ENCODE results near the gene HSD3B7.

HSD3B7 gene

DNA sequence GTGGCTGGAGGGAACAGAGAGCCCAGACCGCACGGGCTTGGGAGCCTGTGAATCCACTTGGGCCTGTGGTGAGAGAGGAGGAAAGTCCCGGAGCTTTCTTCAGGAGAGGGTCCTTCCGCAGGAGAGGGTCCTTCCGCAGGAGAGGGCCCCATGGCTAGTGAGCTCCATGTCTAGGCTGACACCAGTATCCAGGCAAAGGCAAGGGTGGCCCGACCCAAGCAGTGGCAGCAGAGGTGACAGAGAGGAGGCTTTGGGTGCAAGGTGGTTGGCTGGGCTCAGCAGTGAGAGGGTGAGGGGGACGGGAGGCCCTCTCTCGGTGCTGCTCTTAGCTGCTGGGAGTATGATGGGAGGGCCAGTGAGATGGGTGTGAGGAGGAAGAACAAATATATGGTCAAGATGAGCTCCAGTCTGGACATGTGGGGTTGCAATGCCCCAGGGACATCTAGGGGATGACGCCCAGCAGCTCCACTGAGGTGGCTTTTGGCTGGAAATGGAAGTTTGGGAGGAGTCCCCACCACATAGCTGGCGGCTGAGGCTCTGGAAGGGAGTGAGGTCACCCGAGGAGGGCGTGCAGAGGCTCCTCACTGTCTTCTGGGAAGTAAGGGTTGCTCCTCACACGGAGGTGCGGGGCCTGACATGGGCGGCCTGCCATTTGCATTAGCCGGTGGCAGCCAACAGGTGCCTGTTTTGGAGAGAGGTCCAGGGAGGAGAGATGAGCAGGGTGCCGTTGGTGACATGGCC is 2.3 kb upstream of the HSD3B7 start:
- DNase-seq (ENCODE audit: low read depth in 2 of 2), result no peak

DNA sequence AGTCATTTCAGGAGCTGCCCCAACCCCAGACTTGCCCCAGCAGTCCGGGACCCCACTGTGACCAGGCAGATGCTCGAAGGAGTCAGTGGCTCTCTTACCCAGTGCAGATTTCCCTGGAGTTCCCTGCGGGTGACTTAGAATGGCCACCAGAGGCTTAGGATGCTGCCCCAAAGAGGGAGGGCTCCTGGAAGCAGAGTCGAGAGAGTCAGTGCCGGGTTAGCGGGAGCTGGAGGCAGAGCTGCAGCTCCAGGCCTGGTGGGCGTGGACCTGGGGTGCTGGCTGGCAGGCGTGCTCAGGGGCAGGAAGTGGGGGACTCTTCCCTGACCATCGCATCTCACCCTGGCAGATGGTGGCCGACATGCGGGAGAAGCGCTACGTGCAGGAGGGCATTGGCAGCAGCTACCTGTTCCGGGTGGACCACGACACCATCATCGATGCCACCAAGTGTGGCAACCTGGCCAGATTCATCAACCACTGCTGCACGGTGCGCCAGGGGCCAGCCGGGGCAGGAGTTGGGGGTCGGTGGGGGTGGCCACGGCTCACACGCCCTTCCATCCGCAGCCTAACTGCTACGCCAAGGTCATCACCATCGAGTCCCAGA is 1.6 kb upstream of the HSD3B7 start:
- no peak for DNase-seq (ENCODE audit: low read depth in 2 of 2)

DNA sequence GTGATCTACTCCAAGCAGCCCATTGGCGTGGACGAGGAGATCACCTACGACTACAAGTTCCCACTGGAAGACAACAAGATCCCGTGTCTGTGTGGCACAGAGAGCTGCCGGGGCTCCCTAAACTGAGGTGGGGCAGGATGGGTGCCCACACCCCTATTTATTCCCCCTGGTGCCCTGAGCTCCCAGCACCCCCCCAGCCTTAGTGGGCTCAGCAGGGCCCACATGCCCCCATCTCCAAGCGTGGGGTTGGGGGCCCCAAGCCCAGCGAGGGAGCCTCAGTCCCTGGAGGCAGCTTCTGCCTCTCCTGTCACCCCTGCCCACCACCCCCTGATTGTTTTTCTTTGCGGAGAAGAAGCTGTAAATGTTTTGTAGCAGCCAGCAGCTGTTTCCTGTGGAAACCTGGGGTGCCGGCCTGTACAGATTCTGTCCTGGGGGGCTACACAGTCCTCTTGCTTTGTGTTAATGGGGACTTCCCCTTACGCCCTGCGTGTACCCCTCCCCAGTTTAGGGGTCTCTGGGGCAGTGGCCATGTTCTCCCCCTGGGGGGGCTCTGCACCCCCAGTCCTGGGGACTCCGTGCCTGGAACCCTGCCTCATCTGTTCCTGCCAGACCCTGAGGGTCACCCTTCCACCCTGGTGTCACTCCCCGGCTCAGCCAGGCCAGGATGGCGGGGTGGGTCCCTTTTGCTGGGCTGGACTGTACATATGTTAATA is 953 bp upstream of the HSD3B7 start:
- DNase-seq (ENCODE audit: low read depth in 2 of 2), result no peak

DNA sequence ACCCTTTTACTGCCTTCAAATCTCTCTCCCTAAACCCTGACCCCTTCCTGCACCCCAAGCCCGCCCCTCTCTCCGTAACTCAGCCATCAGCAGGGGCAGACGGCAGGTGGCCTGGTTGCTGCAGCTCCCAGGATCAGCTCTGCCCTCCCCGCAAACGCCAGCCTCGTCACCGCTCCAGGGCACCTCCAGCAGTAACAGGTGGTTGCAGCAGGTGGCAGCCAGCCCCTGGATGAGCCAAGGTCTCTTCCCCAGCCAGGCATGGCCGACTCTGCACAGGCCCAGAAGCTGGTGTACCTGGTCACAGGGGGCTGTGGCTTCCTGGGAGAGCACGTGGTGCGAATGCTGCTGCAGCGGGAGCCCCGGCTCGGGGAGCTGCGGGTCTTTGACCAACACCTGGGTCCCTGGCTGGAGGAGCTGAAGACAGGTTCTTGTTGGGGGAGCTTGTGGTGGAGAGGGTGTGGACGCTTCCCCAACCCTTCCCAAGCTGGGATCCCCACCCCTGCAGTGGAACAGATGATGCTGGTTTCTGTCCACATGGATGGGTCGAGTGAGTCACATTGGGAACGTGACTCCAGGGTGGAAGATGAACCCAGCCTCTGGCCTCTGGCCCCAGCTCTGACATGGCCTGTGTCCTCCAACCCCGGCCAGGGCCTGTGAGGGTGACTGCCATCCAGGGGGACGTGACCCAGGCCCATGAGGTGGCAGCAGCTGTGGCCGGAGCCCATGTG is 558 bp downstream of the HSD3B7 start:
- DNase-seq (ENCODE audit: low read depth in 2 of 2), result no peak

DNA sequence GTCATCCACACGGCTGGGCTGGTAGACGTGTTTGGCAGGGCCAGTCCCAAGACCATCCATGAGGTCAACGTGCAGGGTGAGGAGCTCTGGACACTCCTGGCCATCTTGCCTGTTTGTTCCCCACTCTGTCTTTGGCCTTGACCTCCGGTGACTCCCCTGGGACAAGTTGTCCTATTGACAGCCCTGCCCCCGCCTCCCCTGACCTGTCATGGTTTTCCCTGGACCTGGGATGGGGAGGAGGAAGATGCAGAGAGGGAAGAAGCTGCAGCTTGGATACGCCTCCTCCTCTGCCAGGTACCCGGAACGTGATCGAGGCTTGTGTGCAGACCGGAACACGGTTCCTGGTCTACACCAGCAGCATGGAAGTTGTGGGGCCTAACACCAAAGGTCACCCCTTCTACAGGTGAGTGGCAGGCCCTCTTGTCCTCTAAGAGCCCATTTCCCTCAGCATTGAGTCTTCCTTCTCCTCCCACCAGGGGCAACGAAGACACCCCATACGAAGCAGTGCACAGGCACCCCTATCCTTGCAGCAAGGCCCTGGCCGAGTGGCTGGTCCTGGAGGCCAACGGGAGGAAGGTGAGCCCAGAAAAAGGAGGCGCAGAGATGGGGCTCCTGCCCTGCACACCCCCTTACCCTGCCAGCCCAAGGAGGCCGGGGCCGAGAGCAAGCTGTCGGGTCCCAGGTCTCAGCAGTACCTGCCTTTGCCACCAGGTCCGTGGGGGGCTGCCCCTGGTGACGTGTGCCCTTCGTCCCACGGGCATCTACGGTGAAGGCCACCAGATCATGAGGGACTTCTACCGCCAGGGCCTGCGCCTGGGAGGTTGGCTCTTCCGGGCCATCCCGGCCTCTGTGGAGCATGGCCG is 1.4 kb downstream of the HSD3B7 start:
- DNase-seq (ENCODE audit: low read depth in 2 of 2), result no peak

DNA sequence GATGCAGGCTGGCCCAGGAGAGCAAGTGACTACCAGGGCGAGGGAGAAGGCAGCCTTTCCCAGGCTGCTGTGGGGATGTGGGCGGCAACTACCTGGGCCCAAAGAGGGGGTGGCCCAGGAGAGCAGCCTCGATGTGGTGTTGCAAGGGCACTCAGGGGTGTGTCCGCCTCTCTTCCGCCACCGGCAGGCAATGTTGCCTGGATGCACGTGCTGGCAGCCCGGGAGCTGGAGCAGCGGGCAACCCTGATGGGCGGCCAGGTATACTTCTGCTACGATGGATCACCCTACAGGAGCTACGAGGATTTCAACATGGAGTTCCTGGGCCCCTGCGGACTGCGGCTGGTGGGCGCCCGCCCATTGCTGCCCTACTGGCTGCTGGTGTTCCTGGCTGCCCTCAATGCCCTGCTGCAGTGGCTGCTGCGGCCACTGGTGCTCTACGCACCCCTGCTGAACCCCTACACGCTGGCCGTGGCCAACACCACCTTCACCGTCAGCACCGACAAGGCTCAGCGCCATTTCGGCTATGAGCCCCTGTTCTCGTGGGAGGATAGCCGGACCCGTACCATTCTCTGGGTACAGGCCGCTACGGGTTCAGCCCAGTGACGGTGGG is 2.7 kb downstream of the HSD3B7 start:
- no peak for DNase-seq (ENCODE audit: low read depth in 2 of 2)

DNA sequence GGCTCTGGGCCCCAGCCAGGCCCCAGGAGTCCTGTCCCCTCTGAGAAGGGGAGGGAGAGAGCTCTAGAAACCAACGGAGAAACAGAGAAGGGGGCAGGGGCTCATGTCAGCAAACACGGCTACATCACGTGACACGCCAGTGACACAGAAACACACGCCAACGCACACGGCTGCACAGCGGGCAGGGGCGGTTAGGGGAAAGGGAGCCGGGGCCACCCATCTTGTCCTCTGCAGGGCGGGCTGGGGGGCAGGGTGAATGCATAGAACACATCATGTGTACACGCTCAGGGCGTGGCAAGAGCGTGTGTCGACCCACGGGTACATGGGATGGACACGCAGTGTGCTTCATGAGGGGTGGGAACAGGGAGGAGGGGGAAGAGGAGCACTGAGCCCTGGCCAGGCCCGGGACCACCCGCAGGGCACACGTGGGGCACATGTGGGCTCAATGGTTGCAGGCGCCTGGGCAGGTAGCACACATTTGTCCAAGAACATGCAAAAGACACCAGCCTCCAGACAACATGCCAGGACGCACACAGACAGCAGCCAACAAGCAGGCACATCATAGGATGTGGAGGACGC is 4.6 kb downstream of the HSD3B7 start:
- no peak for DNase-seq (ENCODE audit: low read depth in 2 of 2)

DNA sequence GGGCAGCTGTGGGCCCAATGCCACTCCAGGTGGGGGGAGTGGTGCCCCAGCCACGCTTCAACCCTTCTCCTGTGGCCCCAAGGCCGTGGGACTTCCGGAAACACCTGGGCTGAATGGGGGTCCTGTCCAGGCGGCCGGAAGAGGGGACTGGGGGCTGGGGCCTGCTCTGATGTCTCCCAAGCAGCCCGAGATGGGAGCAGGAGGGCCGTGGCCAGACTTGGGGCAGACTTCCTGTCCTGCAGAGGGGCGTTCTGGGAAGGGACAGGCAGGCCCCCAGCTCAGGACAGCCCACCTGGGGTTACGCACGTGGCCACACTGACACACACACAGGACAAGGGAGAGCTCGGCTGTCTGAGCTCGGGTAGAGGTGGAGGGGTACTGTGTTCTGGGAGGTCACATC is 5.1 kb downstream of the HSD3B7 start:
- no peak for DNase-seq (ENCODE audit: low read depth in 2 of 2)

DNA sequence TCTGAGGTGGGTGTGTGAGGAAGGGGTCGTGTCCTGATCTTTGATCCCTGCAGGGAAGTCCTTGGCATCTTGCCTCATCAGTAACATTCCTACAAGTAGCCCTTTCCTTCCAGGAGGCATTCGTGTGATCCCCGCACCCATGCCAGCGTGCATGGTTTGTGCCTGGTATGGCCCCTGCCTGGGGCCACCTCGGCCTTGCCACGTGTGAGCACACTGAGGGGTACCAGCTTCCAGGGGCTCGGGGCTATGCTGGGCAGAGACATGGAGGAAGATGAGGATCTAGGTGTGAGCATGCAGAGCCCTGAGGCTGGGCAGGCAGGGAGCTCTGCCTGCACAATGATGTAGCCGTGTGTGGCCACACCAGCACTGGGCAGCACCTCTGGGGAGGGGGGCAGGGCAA is 6.0 kb downstream of the HSD3B7 start:
- DNase-seq (ENCODE audit: low read depth in 2 of 2), result no peak

DNA sequence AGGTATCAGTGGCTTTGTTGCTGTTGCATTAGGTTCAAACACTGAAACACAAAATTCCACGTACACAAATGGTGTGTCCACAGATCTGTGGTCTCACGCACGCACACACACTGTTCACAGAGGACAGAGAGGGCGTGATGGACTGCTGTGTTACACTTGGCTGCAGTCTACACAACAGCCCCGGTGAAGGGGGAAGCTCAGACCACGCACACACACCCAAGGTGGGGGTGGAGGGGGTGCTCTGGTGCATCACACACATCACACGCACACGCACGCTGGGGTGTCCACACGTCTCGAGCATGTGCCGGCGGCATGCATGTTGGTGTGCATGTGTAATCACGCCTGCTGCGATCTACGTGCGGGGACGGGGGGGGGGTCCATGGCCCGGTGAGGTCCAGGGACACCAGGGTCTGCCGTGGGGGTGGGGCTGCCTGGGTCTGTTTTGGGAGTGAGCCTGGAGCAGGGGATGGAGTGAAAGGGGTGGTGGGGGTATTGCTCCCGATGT is 7.3 kb downstream of the HSD3B7 start:
- DNase-seq (ENCODE audit: low read depth in 2 of 2), result no peak

DNA sequence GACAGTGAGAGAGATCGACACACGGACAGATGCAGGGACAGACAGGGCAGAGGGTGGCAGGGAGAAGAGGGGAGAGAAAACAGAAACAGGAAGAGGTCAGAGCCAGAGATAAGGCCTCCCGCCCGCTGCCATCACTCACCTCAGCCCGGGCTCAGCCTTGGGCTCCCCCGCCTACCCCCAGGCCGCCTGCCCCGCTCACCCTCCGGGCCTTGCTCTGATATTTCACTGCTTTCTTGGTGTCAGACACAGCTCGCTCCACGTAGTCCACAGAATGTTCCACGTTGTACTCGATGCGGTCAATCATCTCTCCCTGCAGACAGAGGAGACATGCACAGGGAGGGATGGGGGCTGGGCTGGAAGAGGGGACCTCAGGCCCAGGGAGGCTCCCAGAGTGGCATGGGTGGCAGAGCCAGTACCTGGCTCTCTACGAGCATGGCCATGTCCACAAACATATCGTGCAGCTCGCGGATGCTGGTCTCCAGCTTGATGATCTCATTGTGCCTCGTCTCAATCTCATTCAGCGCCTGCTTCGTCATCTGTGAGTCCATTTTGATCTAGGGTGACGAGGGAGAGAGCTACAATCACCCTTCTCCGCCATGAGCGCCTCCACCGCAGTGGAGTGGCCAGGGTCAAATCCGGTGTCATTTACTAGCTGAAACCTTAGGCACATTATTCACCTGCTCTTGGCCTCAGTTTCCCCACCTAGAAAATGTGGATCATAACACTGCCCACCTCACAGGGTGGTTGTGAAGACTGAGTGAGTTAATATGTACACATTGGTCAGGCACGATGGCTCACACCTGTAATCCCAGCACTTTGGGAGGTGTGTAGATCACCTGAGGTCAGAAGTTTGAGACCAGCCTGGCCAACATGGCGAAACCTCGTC is 8.2 kb downstream of the HSD3B7 start:
- DNase-seq (ENCODE audit: low read depth in 2 of 2), result no peak

DNA sequence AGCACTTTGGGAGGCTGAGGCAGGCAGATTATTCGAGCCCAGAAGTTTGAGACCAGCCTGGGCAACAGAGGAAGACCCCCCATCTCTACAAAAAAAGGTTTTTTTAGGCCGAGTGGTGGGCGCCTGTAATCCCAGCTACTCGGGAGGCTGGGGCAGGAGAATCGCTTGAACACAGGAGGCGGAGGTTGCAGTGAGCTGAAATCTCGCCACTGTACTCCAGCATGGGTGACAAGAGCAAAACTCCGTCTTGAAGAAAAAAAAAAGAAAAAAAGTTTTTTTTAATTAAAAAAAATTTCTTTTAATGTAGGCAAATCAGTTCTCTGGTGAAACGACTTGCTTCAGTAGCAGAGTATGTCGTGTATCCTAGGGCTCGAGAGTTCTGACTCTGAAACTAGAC is 10.9 kb downstream of the HSD3B7 start:
- no peak for DNase-seq (ENCODE audit: low read depth in 2 of 2)

DNA sequence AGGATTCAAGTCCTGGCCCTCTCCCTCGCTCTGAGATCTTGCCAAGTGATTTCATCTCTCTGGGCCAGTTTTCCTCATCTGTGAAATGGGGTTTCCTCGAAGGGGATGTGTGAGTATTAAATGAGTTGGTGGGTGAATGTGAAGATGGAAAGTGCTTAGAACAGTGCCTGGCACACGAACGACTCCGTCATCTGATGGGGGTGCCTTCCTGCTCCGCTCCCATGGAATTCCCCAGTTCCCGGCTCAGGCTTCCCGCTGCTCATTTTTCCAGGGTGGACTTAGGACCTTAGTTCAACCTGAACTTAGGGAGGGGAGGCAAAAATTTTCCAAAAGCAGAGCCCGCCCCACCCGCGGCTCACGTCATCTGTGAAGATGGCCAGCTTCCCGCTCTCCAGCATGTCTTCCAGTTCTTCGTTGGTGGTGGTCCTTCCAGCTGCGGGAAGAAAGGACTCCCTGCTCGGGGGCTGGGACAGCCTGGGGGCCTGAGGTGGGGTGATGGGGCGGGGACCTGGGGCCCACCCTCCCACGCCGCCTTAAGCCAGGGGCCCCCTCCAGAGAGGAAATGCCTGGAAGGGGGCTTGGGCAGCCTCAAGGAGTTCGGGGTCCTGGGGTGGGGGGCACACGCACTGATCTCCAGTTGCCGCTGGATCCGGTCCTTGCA is 11.4 kb downstream of the HSD3B7 start:
- no peak for DNase-seq (ENCODE audit: low read depth in 2 of 2)

DNA sequence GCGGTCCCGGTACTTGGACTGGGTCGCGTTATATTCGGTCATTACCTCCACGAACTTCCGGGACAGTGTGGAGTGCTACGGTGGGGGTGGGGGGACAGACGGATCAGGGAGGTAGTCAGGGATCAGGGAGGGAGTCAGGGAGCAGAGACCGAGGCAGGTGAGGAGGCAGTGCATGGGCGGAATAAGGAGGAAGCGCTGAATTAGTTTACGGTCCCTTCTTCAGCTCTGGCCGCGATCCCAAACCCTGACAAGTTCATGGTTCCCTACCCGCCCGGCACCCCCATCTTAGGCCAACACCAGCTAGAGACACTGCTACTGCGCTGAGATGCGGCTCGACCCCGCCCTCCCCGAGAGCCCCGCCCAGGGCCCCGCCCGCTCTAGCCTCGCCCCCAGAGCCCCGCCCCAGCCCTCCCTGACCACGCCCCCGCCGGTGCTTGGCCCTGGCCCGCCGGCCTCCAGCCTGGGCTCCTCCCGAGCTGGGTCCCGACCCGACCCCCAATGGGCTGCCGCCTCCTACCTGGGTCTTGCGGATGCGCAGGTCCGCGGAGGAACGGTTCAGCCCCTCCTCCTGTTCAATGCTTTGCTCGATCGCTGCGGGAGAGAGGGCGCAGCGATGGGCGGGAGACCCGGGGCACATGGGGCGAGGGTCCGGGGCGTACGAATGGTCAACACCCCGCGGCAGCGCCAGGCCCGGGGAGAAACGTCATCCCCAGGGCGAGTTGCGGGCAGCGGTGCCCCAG is 12.1 kb downstream of the HSD3B7 start:
- DNase-seq (ENCODE audit: low read depth in 2 of 2), result peak; percentile 82 to 86

DNA sequence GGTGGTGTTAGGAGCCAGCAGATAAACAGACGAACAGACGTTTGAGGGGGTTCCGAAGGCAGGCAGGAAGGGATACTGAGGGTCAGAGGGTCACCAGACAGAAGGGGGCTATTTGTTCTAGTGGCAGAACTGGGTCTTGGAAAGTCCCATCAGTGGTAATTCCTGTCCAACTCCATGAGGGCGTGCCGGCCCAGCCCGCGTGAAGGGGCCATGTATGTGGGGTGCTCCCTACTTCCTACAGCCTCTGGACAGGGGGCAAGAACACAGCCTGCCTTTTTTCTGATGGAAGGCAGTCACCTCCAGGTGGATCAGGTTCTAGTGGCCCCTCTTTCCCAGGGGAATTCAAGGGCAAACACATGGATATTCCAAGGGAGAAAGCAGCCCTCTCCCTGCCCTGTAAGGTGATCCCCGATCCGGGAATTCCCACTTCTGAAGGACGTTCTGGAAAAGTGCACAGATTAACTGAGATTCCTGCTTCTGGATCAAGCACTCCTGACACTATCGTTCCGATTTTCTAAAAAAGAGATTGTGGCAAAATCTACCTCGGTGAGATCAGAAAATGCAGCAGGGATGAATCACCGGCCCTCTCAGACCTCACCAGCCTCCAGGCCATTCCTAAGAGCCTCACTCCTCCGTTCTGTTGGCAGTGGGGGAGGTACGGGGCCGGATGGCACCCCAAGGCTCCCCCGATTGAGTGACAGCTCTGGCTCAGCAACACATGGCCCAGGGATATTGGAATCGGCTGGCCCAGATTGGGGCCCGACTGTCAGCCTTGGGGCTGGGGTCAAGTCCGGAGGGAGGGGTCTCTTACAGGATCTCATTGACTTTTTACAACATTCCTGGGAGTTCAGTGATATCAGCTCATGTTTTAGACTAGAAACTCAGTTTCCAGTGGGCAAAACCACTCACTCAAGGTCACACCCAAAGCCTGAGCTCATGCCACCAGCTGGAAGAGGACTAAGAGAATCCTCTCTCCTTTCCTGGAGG is 13.0 kb downstream of the HSD3B7 start:
- no peak for DNase-seq (ENCODE audit: low read depth in 2 of 2)

DNA sequence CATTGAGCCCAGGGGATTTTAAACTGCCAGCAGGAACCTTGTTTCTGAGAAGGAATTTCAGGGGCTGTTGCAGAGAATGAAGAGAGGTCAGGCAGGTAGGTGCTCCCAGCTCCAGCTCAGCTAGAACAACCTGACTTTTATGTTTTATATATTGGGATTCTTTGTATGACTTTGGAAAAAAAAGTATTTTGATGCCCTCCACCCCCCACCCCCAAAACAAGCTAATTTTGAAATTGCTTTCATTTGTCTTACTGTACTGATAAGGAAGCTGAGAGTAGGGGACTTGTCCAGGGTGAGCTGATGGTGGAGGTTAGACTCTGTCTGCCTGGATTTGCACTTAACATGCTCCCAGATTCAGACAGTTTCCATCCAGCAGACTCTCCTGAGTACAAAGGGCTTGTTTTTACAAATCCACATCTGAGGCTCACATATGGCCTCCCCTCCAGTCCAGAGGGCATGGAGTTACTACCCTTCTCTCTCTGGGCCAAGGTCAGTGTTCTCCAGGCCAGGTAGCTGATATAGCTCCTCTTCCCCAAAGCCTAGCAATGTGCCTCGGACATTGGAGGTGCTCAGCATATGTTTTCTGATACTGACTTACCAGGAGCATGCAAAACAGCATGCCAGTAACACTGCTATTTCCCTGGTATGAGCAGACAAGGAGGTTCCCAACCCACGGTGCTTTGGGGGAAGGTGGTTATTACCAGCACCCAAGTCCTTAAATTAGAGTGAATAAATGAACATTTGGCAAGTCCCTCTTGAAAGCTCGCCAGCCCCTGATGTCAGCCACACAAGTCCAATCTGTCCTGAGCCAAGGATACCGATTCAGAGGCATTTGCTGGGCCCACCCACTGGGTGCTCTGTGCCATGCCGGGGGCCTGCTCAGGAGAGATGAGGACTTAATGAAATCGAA is 14.1 kb downstream of the HSD3B7 start:
- no peak for DNase-seq (ENCODE audit: low read depth in 2 of 2)
